OCI-LY7 (cell line): Measurements from ENCODE around the gene ADAMTS16. TPM values are rescaled to one million over a fixed set of nuclear protein-coding genes. Genes with fewer than 3 reads are reported as not detected.

Experiments
- BruUV-seq: library from RNA; stranded (reverse); fragments of 400-500 nt; replicated peaks from 2 replicates; lab custom pipeline; 2021; lab: Mats Ljungman, UMichigan
- CTCF ChIA-PET: fragments of 300-600 bp; sonication (Branson Sonifier 250); formaldehyde crosslinking; loops from one replicate; lab custom pipeline; 2022; ENCODE audit warnings: antibody characterized with exemption; ENCODE audit not compliant: unreplicated experiment; lab: Charles Lee
- POLR2A ChIA-PET: fragments of 300-600 bp; sonication (Branson Sonifier 250); formaldehyde crosslinking; loops from one replicate; lab custom pipeline; 2022; ENCODE audit warnings: antibody characterized with exemption; lab: Charles Lee
- DNase-seq: peaks from one replicate; pipeline ENCODE4 v3.0.0-alpha.2; 2015; ENCODE audit warnings: low spot score
- H2AFZ ChIP-seq: fragments of 200-600 bp; sonication (generic), shearing (Covaris generic); 2 replicates; pipeline ENCODE4 v1.6.1; 2014; ENCODE audit warnings: mild to moderate bottlenecking, antibody characterized with exemption, low read length, moderate library complexity
- H3K27ac ChIP-seq: fragments of 200-600 bp; sonication (generic); 2 replicates; pipeline ENCODE4 v1.5.1; 2014; ENCODE audit warnings: mixed run types, low read depth, mild to moderate bottlenecking, moderate library complexity, low read length, inconsistent platforms; ENCODE audit not compliant: poor library complexity, severe bottlenecking
- H3K36me3 ChIP-seq: fragments of 200-600 bp; sonication (generic); 2 replicates; pipeline ENCODE4 v1.6.1; 2014; ENCODE audit warnings: mild to moderate bottlenecking, antibody characterized with exemption, low read length, moderate library complexity, mixed read lengths; ENCODE audit not compliant: insufficient read depth
- H3K4me1 ChIP-seq: fragments of 200-600 bp; sonication (generic); 2 replicates; pipeline ENCODE4 v1.5.1; 2014; ENCODE audit warnings: mild to moderate bottlenecking, low read length; ENCODE audit not compliant: insufficient read depth, poor library complexity, severe bottlenecking
- H3K4me2 ChIP-seq: fragments of 200-600 bp; sonication (generic); 2 replicates; pipeline ENCODE4 v1.6.1; 2014; ENCODE audit warnings: mild to moderate bottlenecking, low read length
- H3K4me3 ChIP-seq: fragments of 200-600 bp; sonication (generic); 2 replicates; pipeline ENCODE4 v1.5.1; 2014; ENCODE audit warnings: mild to moderate bottlenecking, low read depth, low read length; ENCODE audit not compliant: poor library complexity, severe bottlenecking
- H3K79me2 ChIP-seq: fragments of 200-600 bp; sonication (generic); 2 replicates; pipeline ENCODE4 v1.6.1; 2016; ENCODE audit warnings: low read depth, mild to moderate bottlenecking, low read length, moderate library complexity, mixed read lengths; ENCODE audit not compliant: insufficient read depth
- H3K9me2 ChIP-seq: fragments of 200-600 bp; sonication (generic); 2 replicates; pipeline ENCODE4 v1.6.1; 2016; ENCODE audit warnings: mild to moderate bottlenecking, low read length, mixed read lengths; ENCODE audit not compliant: insufficient read depth
- H3K9me3 ChIP-seq: fragments of 200-600 bp; sonication (generic); 2 replicates; pipeline ENCODE4 v1.6.1; 2014; ENCODE audit warnings: mild to moderate bottlenecking, mixed run types, low read length, mixed read lengths
- H4K20me1 ChIP-seq: fragments of 200-600 bp; sonication (generic); 2 replicates; pipeline ENCODE4 v1.6.1; 2014; ENCODE audit warnings: mild to moderate bottlenecking, antibody characterized with exemption, low read length, moderate library complexity, mixed read lengths; ENCODE audit not compliant: insufficient read depth
- CTCF ChIP-seq: fragments of 200-600 bp; sonication (generic); conservative IDR thresholded peaks from 2 replicates; pipeline ENCODE4 v1.5.1; 2014; ENCODE audit warnings: mild to moderate bottlenecking, antibody characterized with exemption, low read length, moderate library complexity, mixed read lengths
- EZH2phosphoT487 ChIP-seq: fragments of 200-600 bp; sonication (generic); IDR thresholded peaks from 2 replicates; pipeline ENCODE4 v1.6.1; 2018; ENCODE audit warnings: low read depth, borderline replicate concordance, mild to moderate bottlenecking, mixed run types, antibody characterized with exemption, low read length, moderate library complexity, mixed read lengths
- intact Hi-C: fragments of 100-400 bp; cut with micrococcal nuclease; formaldehyde crosslinking; loops from one replicate; pipeline ENCODE4 v1.10.0; 2022; ENCODE audit not compliant: unreplicated experiment
- total RNA-seq, 2 experiments: library from RNA; depleted of rRNA in 1 of 2; stranded (reverse); fragments of >200 nt in 1 of 2; shearing (Covaris generic) in 1 of 2; gene quantifications; 2 replicates each; pipeline ENCODE4 v1.2.3, GENCODE V29; 2014 to 2022

ADAMTS16 gene
- total RNA-seq, 2 experiments from 2014 or later, result not detected

- Histone ChIP-seq H3K79me2 (no peaks in the 10 kb centered on the region), H4K20me1 (no peaks in the 10 kb centered on the region), H3K4me2 (no peak overlapping the region), H3K9me3 (no peaks in the 10 kb centered on the region), H3K36me3 (no peaks in the 10 kb centered on the region), H3K4me1 (no peaks in the 10 kb centered on the region), H3K4me3 (no peak overlapping the region), H3K9me2 (no peaks in the 10 kb centered on the region), H2AFZ (no peak overlapping the region), H3K27ac (no peak overlapping the region)
- intact Hi-C loops, result no loop called here
- no TSS peak for BruUV-seq
- POLR2A ChIA-PET, result no interaction called here
- TF ChIP-seq EZH2phosphoT487 (no peak), CTCF (no peak)
- CTCF ChIA-PET, result no interaction called here
- no peak for DNase-seq
Measured at GRCh38 chr5:5101676-5102075, 38.5 kb upstream of the ADAMTS16 start.

DNA sequence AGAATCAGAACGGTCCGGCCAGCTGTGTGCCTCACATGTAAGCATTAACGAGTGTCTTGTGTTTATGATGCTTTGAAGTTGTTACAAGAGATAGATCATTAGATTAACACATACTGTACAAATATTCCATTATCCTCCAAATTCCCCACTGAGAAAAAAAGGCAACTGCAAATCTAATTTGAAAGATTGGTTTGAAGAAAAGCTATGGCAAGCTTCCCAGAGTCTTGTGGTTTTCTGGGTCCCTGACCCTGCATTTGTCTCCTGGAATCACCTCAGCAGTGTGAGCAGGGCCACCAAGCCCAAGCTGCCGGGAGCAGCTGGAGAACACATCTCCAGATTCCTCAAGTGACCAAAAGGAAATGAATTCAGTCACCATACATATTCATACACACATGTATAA, 36.9 kb upstream of the ADAMTS16 start:
- ChIA-PET CTCF (no interaction called here), POLR2A (no interaction called here)

DNA sequence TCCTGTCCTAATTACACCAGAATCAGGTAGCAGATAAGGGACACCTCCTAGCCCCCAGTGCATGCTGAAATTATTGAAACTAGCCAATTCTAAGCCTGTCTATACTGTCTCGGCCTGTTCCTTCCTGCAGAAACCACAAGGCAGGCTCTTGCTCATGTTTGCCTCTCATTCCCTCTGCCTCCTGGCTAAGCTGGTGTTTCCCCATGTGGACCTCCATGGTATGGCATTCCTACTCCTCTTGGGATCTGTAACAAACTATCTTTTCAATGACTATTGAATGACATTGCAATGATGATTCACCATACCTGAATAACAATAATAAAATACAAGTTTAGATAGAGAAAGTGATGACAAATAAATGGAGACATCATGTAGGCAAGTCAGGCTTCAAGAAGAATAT, 35.6 kb upstream of the ADAMTS16 start:
- no peaks in the 10 kb centered on the region for H3K9me3 ChIP-seq
- no peak for DNase-seq
- intact Hi-C loops, result no loop called here
- H3K4me2 ChIP-seq, result no peak overlapping the region
- H3K27ac ChIP-seq, result no peak overlapping the region
- no peaks in the 10 kb centered on the region for H3K36me3 ChIP-seq
- no peaks in the 10 kb centered on the region for H3K79me2 ChIP-seq
- no peak overlapping the region for H2AFZ ChIP-seq
- no peaks in the 10 kb centered on the region for H3K4me1 ChIP-seq
- ChIA-PET CTCF (no interaction called here), POLR2A (no interaction called here)
- no peaks in the 10 kb centered on the region for H4K20me1 ChIP-seq
- H3K9me2 ChIP-seq, result no peaks in the 10 kb centered on the region
- H3K4me3 ChIP-seq, result no peak overlapping the region
- BruUV-seq, result no TSS peak
- no peak for TF ChIP-seq EZH2phosphoT487
- no peak for TF ChIP-seq CTCF

More for the DNA sequence above, 36.9 kb upstream of the ADAMTS16 start:
- Histone ChIP-seq H4K20me1 (no peaks in the 10 kb centered on the region), H3K4me2 (no peak overlapping the region), H2AFZ (no peak overlapping the region), H3K9me2 (no peaks in the 10 kb centered on the region), H3K4me1 (no peaks in the 10 kb centered on the region), H3K27ac (no peak overlapping the region), H3K9me3 (no peaks in the 10 kb centered on the region), H3K36me3 (no peaks in the 10 kb centered on the region), H3K79me2 (no peaks in the 10 kb centered on the region), H3K4me3 (no peak overlapping the region)
- DNase-seq, result no peak
- intact Hi-C loops, result no loop called here
- TF ChIP-seq CTCF, result no peak
- TF ChIP-seq EZH2phosphoT487, result no peak
- no TSS peak for BruUV-seq
